Hepatocyte (in vitro differentiated cells): ENCODE results near the gene COX4I2. TPM values are rescaled to one million over a fixed set of nuclear protein-coding genes. Genes with fewer than 3 reads are reported as not detected.

ENCODE experiments used
- DNase-seq: peaks from one replicate; pipeline ENCODE4 v3.0.0-alpha.2; 2016; ENCODE audit warnings: low spot score
- H2AFZ ChIP-seq: fragments of 200-600 bp; sonication (generic); 2 replicates; pipeline ENCODE4 v1.6.0; 2016; ENCODE audit warnings: antibody characterized with exemption, mild to moderate bottlenecking
- H3K27ac ChIP-seq: fragments of 200-600 bp; sonication (generic); 2 replicates; pipeline ENCODE4 v1.5.1; 2016; ENCODE audit warnings: mild to moderate bottlenecking
- H3K27me3 ChIP-seq: fragments of 200-600 bp; sonication (generic); 2 replicates; pipeline ENCODE4 v1.6.1; 2016
- H3K36me3 ChIP-seq: fragments of 200-600 bp; sonication (generic); replicated peaks from 2 replicates; pipeline ENCODE4 v1.5.1; 2016; ENCODE audit warnings: low read depth; ENCODE audit not compliant: insufficient read depth
- H3K4me1 ChIP-seq: fragments of 200-600 bp; sonication (generic); 2 replicates; pipeline ENCODE4 v1.5.1; 2016; ENCODE audit warnings: mild to moderate bottlenecking, moderate library complexity; ENCODE audit not compliant: insufficient read depth
- H3K4me2 ChIP-seq: fragments of 200-600 bp; sonication (generic); 2 replicates; pipeline ENCODE4 v1.6.0; 2016
- H3K4me3 ChIP-seq: fragments of 200-600 bp; sonication (generic); 2 replicates; pipeline ENCODE4 v1.5.1; 2016; ENCODE audit warnings: mild to moderate bottlenecking
- H3K79me2 ChIP-seq: fragments of 200-600 bp; sonication (generic); 2 replicates; pipeline ENCODE4 v1.6.0; 2017; ENCODE audit warnings: mild to moderate bottlenecking
- H3K9me2 ChIP-seq: fragments of 200-600 bp; sonication (generic); replicated peaks from 2 replicates; pipeline ENCODE4 v1.6.0; 2017; ENCODE audit warnings: mild to moderate bottlenecking; ENCODE audit not compliant: insufficient read depth
- H3K9me3 ChIP-seq: fragments of 200-600 bp; sonication (generic); 2 replicates; pipeline ENCODE4 v1.5.1; 2016; ENCODE audit warnings: low read depth, mild to moderate bottlenecking
- H4K20me1 ChIP-seq: fragments of 200-600 bp; sonication (generic); 2 replicates; pipeline ENCODE4 v1.6.0; 2016; ENCODE audit warnings: mild to moderate bottlenecking; ENCODE audit not compliant: insufficient read depth, poor library complexity, severe bottlenecking
- CTCF ChIP-seq: fragments of 200-600 bp; sonication (generic); IDR thresholded peaks from 2 replicates; pipeline ENCODE4 v1.5.1; 2016; ENCODE audit warnings: antibody characterized with exemption, mild to moderate bottlenecking; ENCODE audit not compliant: poor library complexity
- EZH2 ChIP-seq: fragments of 200-600 bp; sonication (generic); IDR thresholded peaks from 2 replicates; pipeline ENCODE4 v1.6.1; 2016; ENCODE audit warnings: antibody characterized with exemption, mild to moderate bottlenecking, borderline replicate concordance
- EZH2phosphoT487 ChIP-seq: fragments of 200-600 bp; sonication (generic); IDR thresholded peaks from one replicate; pipeline ENCODE4 v1.6.1; 2018; ENCODE audit warnings: antibody characterized with exemption, mild to moderate bottlenecking, low read depth, moderate library complexity; ENCODE audit not compliant: unreplicated experiment, severe bottlenecking
- WGBS: methylation state at CpG from one replicate; pipeline ENCODE4 v1.1.6; 2016; ENCODE audit warnings: low lambda C conversion rate; ENCODE audit errors: missing lambda C conversion rate; 5-methylcytosine and 5-hydroxymethylcytosine counted together
- polyA plus RNA-seq: library from polyadenylated mRNA; unstranded; fragments of >200 nt; fragmentation: Nextera tagmentation; extraction: Ambion mirVana; gene quantifications from 2 replicates; pipeline ENCODE4 v1.2.1, GENCODE V29; 2016
- total RNA-seq: library from RNA; depleted of rRNA; stranded (reverse); fragments of >200 nt; gene quantifications from 2 replicates; pipeline ENCODE4 v1.2.3, GENCODE V29; 2014

Gene COX4I2
- total and polyA plus RNA-seq, 2 experiments from 2014 or later = 0.37 to 3.6 TPM

- WGBS = 91% methylated on average over 2 of the region's 2 CpGs
- no peak for DNase-seq
- no peak overlapping the region for H2AFZ ChIP-seq
- H3K27me3 ChIP-seq = no peaks in the 10 kb centered on the region
- H3K9me3 ChIP-seq = no peaks in the 10 kb centered on the region
- H3K4me3 ChIP-seq = no peak overlapping the region
- H3K36me3 ChIP-seq = no peaks in the 10 kb centered on the region
- TF ChIP-seq EZH2 (no peak), CTCF (no peak), EZH2phosphoT487 (no peak)
- H3K4me2 ChIP-seq = no peak overlapping the region
- H3K4me1 ChIP-seq = peaks cover 55% of the 10 kb centered on the region
- no peaks in the 10 kb centered on the region for H3K9me2 ChIP-seq
- H3K79me2 ChIP-seq = peaks cover 100% of the 10 kb centered on the region
- no peak overlapping the region for H3K27ac ChIP-seq
- H4K20me1 ChIP-seq = peaks cover 65% of the 10 kb centered on the region
Observed at GRCh38 chr20:31673943-31674463, 36.3 kb downstream of the COX4I2 start.

GRCh38 chr20:31674895-31675827 is 37.4 kb downstream of the COX4I2 start:
- TF ChIP-seq EZH2 (no peak), CTCF (no peak), EZH2phosphoT487 (no peak)
- Histone ChIP-seq H3K27ac (peak overlapping the region; percentile 77), H3K4me1 (peaks cover 62% of the 10 kb centered on the region), H3K4me2 (no peak overlapping the region), H3K9me2 (no peaks in the 10 kb centered on the region), H2AFZ (no peak overlapping the region), H3K27me3 (no peaks in the 10 kb centered on the region), H4K20me1 (peaks cover 66% of the 10 kb centered on the region), H3K4me3 (no peak overlapping the region), H3K79me2 (peaks cover 100% of the 10 kb centered on the region), H3K36me3 (no peaks in the 10 kb centered on the region), H3K9me3 (no peaks in the 10 kb centered on the region)
- DNase-seq = no peak
- 71% methylated on average over 10 of the region's 10 CpGs for WGBS

GRCh38 chr20:31675828-31676608 is 38.3 kb downstream of the COX4I2 start:
- 60% methylated on average over 11 of the region's 11 CpGs for WGBS
- Histone ChIP-seq H3K79me2 (peaks cover 100% of the 10 kb centered on the region), H3K27me3 (no peaks in the 10 kb centered on the region), H3K9me3 (no peaks in the 10 kb centered on the region), H3K27ac (peak overlapping the region; percentile 77), H3K4me2 (no peak overlapping the region), H4K20me1 (peaks cover 61% of the 10 kb centered on the region), H3K36me3 (no peaks in the 10 kb centered on the region), H3K9me2 (no peaks in the 10 kb centered on the region), H2AFZ (no peak overlapping the region), H3K4me3 (no peak overlapping the region), H3K4me1 (peaks cover 57% of the 10 kb centered on the region)
- DNase-seq = no peak
- TF ChIP-seq EZH2 (no peak), CTCF (no peak), EZH2phosphoT487 (no peak)
